PC-9 (cell line): ENCODE measurements around the gene C6orf15.

ENCODE experiments used
- CTCF ChIP-seq: fragments of 200-600 bp; sonication (generic); conservative IDR thresholded peaks from 2 replicates; pipeline ENCODE4 v1.6.1; 2017; ENCODE audit warnings: mixed run types, antibody characterized with exemption, mild to moderate bottlenecking, moderate library complexity
- EZH2 ChIP-seq: fragments of 200-600 bp; sonication (generic); IDR thresholded peaks from 2 replicates; pipeline ENCODE4 v1.8.0; 2017; ENCODE audit warnings: antibody characterized with exemption, low read depth

GRCh38 chr6:31114970-31115849 is 2.8 kb upstream of the C6orf15 start:
- peak; percentile 55; the same call in 1 of the 2 replicates for TF ChIP-seq CTCF
- TF ChIP-seq EZH2, result no peak
